ENCODE data around the gene SNCAIP. TPM values are rescaled to one million over a fixed set of nuclear protein-coding genes. Genes with fewer than 3 reads are reported as not detected.

SNCAIP gene
- total RNA-seq (1 to 10 TPM; 1.7 to 6.4 (median 2.8) TPM), polyA plus RNA-seq (1 to 10 TPM; 1.3 to 5.1 (median 1.5) TPM)
- long read RNA-seq, donor 1, partial matches to known transcripts, result 0 of 1 reads
- long read RNA-seq, donor 1, other reads (novel, unspliced or antisense), result 0 of 1 reads
- long read RNA-seq, donor 2, result 0 reads
- long read RNA-seq, donor 3, result 0 reads
- long read RNA-seq, donor 4, partial matches to known transcripts, result 0 of 1 reads
- long read RNA-seq, donor 4, other reads (novel, unspliced or antisense), result 1 of 1 reads
- long read RNA-seq, donor 5, transcript SNCAIP-202 (11 exons, 3,745 nt), result major isoform, 5 of 5 reads
- long read RNA-seq, donor 5, partial matches to known transcripts, result 0 of 5 reads
- long read RNA-seq, donor 5, other reads (novel, unspliced or antisense), result 0 of 5 reads
- long read RNA-seq, donor 6, result 0 reads
- long read RNA-seq, donor 7, result 0 reads
- long read RNA-seq, donor 8, partial matches to known transcripts, result 0 of 1 reads
- long read RNA-seq, donor 8, other reads (novel, unspliced or antisense), result 0 of 1 reads
- long read RNA-seq, donor 9, result 0 reads
- long read RNA-seq, donor 10, result 0 reads

- 0 to 1% (median 1%) methylated on average over 3 to 78 of the region's 78 CpGs for WGBS, 4 donors
- Histone ChIP-seq H3K4me1 (replicated peaks in 1 of 2) (peaks cover 14 to 16% of the 10 kb centered on the region in 2 donors), H3K36me3 (replicated peaks in 1 of 2) (no peaks in the 10 kb centered on the region), H3K9me3 (replicated peaks in 1 of 3) (no peaks in the 10 kb centered on the region), H3K27ac (peak within 1 kb of the TSS in 1 of 5 donors; percentile 68), H3K4me3 (peak within 1 kb of the TSS in 3 of 4 donors; percentile 11 to 67 (median 58)), H3K27me3 (peaks cover 19% of the 10 kb centered on the region)
- DNase-seq, result peak; percentile 16 to 54 (median 46)
- no peak for TF ChIP-seq POLR2A (IDR thresholded peaks at IDR 0.05)
- TF ChIP-seq, protein P1, sequence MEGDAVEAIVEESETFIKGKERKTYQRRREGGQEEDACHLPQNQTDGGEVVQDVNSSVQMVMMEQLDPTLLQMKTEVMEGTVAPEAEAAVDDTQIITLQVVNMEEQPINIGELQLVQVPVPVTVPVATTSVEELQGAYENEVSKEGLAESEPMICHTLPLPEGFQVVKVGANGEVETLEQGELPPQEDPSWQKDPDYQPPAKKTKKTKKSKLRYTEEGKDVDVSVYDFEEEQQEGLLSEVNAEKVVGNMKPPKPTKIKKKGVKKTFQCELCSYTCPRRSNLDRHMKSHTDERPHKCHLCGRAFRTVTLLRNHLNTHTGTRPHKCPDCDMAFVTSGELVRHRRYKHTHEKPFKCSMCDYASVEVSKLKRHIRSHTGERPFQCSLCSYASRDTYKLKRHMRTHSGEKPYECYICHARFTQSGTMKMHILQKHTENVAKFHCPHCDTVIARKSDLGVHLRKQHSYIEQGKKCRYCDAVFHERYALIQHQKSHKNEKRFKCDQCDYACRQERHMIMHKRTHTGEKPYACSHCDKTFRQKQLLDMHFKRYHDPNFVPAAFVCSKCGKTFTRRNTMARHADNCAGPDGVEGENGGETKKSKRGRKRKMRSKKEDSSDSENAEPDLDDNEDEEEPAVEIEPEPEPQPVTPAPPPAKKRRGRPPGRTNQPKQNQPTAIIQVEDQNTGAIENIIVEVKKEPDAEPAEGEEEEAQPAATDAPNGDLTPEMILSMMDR (IDR thresholded peaks at IDR 0.05), result no peak
- intact Hi-C loops (cut with DNase I), result no loop called here
Observed at GRCh38 chr5:122311961-122312590, at the start of gene SNCAIP. Gene SNCAIP (plus strand): TSS chr5:122312237. CDS start chr5:122391135, 78,898 bp downstream.

- Histone ChIP-seq H3K27ac (no peak overlapping the region), H3K4me3 (no peak overlapping the region), H3K36me3 (replicated peaks in 1 of 2) (no peaks in the 10 kb centered on the region), H3K27me3 (no peaks in the 10 kb centered on the region), H3K4me1 (replicated peaks in 1 of 2) (no peaks in the 10 kb centered on the region), H3K9me3 (replicated peaks in 1 of 3) (no peaks in the 10 kb centered on the region)
- intact Hi-C loops (cut with DNase I), result no loop called here
- TF ChIP-seq, protein P1 (IDR thresholded peaks at IDR 0.05), result no peak
- TF ChIP-seq POLR2A (IDR thresholded peaks at IDR 0.05), result no peak
- DNase-seq, result no peak
Observed at GRCh38 chr5:122263352-122264030, 48.5 kb upstream of the SNCAIP start.

DNA sequence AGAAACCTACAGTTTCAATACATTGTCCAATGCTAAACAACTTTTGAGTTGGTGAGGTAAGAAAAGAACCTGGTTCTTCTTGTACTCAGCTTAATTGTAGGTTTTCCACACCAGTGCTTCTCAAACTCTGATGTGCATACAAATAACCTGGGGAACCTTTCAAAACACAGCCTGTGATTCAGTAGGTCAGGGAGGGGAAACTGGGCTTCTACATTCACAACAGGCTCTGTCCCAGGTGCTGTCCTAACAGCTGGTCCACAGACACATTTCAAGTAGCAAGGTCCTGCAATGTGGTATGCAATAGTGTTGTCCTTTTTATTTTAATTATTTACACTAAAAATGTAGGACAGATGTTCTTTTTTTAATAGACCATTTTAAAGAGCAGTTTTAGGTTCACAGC is 47.4 kb upstream of the SNCAIP start:
- intact Hi-C loops (cut with DNase I), result no loop called here
- H3K27ac ChIP-seq, result no peak overlapping the region

More for the DNA sequence above, 47.4 kb upstream of the SNCAIP start:
- DNase-seq, result no peak
- Histone ChIP-seq H3K9me3 (replicated peaks in 1 of 3) (no peaks in the 10 kb centered on the region), H3K4me1 (replicated peaks in 1 of 2) (no peaks in the 10 kb centered on the region), H3K27me3 (no peaks in the 10 kb centered on the region), H3K36me3 (replicated peaks in 1 of 2) (no peaks in the 10 kb centered on the region), H3K4me3 (no peak overlapping the region)
- TF ChIP-seq, protein P1 (IDR thresholded peaks at IDR 0.05), result no peak

All from adrenal gland (tissue), 19 donors.